Measurements from ENCODE around the gene CACNA2D2. TPM values are rescaled to one million over a fixed set of nuclear protein-coding genes. Genes with fewer than 3 reads are reported as not detected.

The CACNA2D2 gene
- 7.8 and 19.4 TPM in 2 replicates for total RNA-seq (ENCODE audit: low replicate concordance)
- long read RNA-seq: 0 reads

DNA sequence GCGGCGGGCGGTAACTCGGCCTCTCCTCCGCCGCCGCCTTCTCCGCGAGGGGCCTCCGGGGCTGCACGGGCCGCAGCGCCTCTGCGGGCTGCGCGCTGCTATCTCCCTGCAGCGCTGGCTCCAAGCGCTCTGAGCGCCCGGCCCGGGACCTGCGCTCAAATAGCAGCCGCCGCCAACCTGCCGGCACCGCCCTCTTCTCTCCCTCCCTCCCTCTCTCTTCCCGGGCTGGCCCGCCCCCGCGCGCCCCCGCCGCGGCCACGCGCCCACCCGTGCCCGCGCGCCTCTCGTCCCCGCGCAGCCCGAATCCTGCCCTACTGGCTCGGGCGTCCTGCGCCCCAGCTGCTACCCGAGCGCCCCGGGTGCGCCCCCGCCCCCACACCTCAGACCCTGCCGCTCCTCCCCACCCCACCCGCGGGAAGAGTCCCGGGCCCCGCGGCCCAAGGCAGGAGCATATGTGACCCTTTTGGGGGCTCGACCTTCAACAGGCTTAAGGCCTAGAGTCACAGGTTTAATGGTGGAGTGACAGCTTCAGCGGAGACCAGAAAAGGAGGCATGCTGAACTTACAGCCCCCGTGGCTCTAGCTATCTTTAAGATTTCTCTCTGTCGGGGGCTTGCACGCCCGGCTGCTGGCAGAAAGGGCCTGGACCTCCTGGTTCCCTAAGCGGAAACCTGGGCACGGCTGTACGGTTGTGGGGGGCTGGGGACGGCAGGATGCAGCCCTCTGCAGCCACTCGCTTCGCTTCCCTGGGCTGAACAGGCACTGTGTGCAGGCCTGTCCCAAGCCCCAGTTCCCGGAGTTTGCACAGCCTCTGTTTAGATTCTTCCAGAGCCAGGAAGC lies at the start of gene CACNA2D2:
TSS of gene CACNA2D2 (minus strand) at position 131 of the 839 bp plus-strand sequence. CDS start 211 bp downstream, outside the sequence.
- Mint-ChIP-seq H3K4me3 (peak within 1 kb of the TSS; percentile 86), H3K9me3 (no peaks in the 10 kb centered on the region), H3K4me1 (ENCODE audit: unreplicated experiment) (peaks cover 10% of the 10 kb centered on the region), H3K27me3 (peaks cover 47% of the 10 kb centered on the region), H3K36me3 (no peaks in the 10 kb centered on the region), H3K27ac (no peak within 1 kb of the TSS)
- DNase-seq (ENCODE audit: extremely low spot score, unreplicated experiment): peak; percentile 82
- TF ChIP-seq, protein P1, sequence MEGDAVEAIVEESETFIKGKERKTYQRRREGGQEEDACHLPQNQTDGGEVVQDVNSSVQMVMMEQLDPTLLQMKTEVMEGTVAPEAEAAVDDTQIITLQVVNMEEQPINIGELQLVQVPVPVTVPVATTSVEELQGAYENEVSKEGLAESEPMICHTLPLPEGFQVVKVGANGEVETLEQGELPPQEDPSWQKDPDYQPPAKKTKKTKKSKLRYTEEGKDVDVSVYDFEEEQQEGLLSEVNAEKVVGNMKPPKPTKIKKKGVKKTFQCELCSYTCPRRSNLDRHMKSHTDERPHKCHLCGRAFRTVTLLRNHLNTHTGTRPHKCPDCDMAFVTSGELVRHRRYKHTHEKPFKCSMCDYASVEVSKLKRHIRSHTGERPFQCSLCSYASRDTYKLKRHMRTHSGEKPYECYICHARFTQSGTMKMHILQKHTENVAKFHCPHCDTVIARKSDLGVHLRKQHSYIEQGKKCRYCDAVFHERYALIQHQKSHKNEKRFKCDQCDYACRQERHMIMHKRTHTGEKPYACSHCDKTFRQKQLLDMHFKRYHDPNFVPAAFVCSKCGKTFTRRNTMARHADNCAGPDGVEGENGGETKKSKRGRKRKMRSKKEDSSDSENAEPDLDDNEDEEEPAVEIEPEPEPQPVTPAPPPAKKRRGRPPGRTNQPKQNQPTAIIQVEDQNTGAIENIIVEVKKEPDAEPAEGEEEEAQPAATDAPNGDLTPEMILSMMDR (conservative IDR thresholded peaks at IDR 0.05): no peak

GRCh38 chr3:50552598-50552997 lies 49.2 kb upstream of the CACNA2D2 start:
- no peaks in the 10 kb centered on the region for H3K9me3 Mint-ChIP-seq

GRCh38 chr3:50551681-50552435 lies 48.4 kb upstream of the CACNA2D2 start:
- DNase-seq (ENCODE audit: extremely low spot score, unreplicated experiment): no peak
- Mint-ChIP-seq H3K27me3 (no peaks in the 10 kb centered on the region), H3K36me3 (no peaks in the 10 kb centered on the region), H3K4me1 (ENCODE audit: unreplicated experiment) (peaks cover 10% of the 10 kb centered on the region), H3K27ac (no peak overlapping the region), H3K9me3 (no peaks in the 10 kb centered on the region), H3K4me3 (no peak overlapping the region)
- TF ChIP-seq, protein P1 (conservative IDR thresholded peaks at IDR 0.05): no peak

More at GRCh38 chr3:50552598-50552997, 49.2 kb upstream of the CACNA2D2 start:
- no peak overlapping the region for H3K4me3 Mint-ChIP-seq
- no peak overlapping the region for H3K27ac Mint-ChIP-seq
- H3K36me3 Mint-ChIP-seq: no peaks in the 10 kb centered on the region
- H3K4me1 Mint-ChIP-seq (ENCODE audit: unreplicated experiment): peaks cover 10% of the 10 kb centered on the region
- TF ChIP-seq, protein P1 (conservative IDR thresholded peaks at IDR 0.05): no peak
- H3K27me3 Mint-ChIP-seq: no peaks in the 10 kb centered on the region
- DNase-seq (ENCODE audit: extremely low spot score, unreplicated experiment): no peak

GRCh38 chr3:50551054-50551659 lies 47.7 kb upstream of the CACNA2D2 start:
- Mint-ChIP-seq H3K27me3 (no peaks in the 10 kb centered on the region), H3K4me1 (ENCODE audit: unreplicated experiment) (peaks cover 9% of the 10 kb centered on the region), H3K36me3 (no peaks in the 10 kb centered on the region), H3K9me3 (no peaks in the 10 kb centered on the region), H3K27ac (no peak overlapping the region), H3K4me3 (no peak overlapping the region)
- TF ChIP-seq, protein P1 (conservative IDR thresholded peaks at IDR 0.05): no peak
- DNase-seq (ENCODE audit: extremely low spot score, unreplicated experiment): no peak

DNA sequence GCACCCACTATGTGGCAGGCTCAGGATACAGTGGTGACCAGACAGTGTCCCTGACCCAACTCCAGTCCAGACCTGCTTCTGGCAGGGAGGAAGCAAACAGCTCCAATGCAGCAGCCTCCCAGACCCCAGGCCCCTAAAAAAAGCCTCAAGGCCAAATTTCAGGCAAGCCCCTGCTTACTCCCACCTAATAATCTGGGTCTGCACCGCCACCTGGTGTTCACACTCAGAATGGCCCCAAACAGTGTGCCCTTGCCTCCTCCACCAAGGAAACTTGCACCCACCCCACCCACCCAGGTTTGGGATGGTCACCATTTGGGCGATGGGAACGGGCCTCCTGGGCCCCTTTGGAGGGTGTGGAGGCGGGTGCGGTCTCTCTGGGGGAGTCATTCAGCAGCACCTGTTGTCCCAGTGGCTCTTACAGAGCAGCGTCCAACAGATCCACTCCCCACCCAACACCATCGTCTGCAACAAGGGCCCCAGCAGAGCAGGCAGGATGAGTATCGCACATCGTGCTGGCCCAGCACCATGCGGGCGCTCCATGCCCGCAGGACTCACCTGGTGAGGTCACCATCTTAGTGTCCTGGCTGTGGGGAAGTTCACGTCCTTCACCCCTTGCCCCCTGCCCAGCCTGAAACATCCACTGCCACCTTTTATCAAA lies 46.8 kb upstream of the CACNA2D2 start:
- Mint-ChIP-seq H3K27ac (peak overlapping the region; percentile 56), H3K36me3 (no peaks in the 10 kb centered on the region), H3K27me3 (no peaks in the 10 kb centered on the region), H3K9me3 (no peaks in the 10 kb centered on the region), H3K4me1 (ENCODE audit: unreplicated experiment) (peaks cover 7% of the 10 kb centered on the region), H3K4me3 (no peak overlapping the region)
- TF ChIP-seq, protein P1 (conservative IDR thresholded peaks at IDR 0.05): peak; percentile 92
- peak; percentile 80 for DNase-seq (ENCODE audit: extremely low spot score, unreplicated experiment)
